GM04504 (cell line): ENCODE measurements around the gene FGGY.
A peak's percentile ranks its signal among the peaks of the same experiment; 100 is the strongest.

Experiments
- DNase-seq: peaks from one replicate; pipeline ENCODE4 v3.0.0-alpha.2; 2012; ENCODE audit warnings: low read depth

FGGY gene

DNA sequence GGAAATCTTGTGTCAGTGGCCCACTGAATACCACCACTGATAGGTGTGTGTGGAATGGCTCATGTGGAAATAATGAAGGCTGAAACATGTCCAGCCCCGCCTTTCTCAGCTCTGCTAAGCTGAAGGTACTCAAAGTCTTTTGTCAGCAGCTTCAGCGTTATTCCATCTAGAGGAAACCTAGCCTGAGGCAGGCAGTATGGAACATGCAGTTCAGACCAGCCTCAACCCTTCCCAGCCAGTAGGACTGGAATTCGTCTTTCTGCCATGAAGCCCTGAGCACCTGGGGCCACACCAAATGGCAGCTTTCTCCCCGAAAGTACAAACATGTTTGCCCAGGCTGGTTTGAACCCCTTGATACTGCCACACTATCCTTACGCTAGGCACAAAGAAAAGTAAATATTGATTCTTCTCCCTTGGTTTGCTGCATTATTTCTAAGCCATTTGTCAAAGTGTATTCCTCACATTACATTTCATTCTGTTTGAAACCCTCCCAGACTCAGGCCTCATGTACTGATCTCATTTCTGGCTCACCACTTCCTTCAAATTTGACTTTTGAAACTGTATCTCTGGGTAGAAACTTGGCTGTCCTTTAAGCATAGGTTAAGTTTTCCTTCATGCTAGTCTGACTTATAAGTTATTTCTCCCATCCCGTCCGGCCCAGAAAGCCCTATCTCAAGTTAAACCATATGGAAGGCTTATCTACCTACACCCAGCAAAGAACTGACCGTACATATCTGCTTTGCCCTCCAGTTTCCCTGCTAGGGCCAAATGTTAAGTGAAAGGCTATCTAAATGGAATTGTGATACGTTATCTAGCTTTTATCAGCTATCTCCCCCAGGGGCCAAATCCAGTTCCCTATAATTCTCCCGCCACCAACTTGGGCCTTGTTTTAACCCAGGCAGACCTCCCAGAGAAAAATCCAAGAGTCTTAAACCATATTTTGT, 472.2 kb downstream of the FGGY start:
- DNase-seq: no peak

DNA sequence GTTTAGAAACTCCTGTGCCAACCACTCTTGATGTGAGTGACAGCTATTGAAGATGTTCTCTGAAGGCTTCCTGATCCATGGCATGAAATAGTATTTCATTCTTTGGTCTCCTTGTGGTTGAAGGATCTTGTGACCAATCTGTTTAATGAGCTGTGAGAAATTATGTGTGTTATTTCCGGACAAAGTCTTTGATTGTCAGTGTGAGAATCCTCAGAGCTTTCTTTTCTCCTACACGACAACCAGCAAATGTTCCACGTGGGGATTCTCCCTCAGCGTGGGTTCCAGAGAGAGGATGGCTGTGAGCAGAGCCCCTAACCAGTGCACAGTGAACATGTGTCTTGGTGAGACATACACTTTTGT, 472.8 kb downstream of the FGGY start:
- no peak for DNase-seq

DNA sequence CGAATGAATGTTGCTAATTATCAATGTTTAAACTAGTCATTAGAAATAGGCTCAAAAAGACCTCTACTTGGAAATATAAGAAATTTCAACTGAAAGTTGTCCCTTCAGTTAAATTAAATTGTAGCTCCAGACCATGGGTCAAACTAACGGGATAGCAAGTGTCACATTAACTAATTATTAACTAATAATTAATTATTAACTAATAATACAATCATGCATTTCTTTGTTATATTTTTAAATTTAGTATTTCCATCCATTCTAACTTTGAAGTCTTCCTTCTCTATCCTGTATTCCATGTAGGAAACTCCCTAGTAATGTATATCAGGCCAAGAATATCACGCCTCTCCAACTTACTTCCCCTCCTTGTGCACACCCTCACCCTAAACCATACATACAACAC, 474.5 kb downstream of the FGGY start:
- no peak for DNase-seq

DNA sequence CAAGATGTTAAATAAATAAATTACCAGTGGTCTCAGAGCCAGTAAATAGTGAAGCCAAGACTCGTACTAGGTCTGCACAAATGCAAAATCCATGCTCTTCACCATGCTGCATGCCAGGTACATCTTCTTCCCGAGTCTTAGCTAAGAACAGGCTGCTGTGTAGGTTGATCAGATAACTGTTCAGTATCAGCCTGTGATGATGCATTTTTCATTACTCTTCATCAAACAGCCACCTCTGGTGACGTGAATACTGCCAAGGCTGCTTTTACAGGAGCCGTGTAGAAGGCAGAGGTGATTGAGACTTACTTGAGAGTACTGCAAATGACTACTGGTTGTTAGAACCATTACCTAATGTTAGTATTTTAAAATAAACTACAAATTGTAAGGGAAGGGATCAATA, 478.6 kb downstream of the FGGY start:
- DNase-seq: no peak

DNA sequence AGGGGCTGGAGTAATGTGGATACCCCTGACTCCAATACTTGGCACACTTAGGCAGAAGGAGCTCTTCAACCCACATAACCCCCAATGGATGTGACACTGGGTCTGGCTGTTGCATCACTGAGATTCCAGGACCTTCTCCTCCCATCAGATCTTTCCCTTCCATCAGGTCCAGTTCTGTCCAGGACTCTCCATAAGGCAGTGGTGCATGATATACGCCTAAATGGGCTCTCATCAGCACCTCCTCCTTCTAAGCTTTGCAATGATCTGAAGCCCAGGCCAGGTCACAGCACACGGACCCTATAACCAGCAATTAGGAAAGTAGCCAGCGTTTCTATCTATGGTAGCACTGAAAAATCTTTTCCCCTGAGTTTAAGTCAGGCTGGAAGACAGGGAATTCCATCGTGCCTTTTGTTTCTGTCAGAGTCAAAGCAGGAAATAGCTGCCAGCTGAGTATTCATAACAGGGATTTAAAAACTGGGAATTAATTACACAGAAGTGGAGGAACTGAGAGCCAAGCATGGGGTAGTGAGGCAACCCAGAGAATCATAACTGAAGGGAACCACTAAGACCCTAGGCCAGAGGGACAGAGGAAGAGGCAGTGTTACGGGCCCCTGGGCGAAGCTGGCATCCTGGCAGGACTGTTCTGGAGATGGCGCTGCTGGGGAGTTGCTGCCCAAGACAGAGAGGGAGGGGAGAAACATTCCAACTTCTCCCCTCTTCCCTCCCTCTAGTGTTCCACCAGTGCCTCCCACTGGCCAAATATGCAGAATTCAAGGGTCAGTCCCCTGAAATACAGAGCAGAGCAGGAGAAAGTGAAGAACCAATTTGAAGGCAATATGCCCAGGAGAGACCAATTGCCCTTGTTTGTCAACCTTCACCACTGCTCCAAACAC, 480.3 kb downstream of the FGGY start:
- DNase-seq: peak; percentile 44

DNA sequence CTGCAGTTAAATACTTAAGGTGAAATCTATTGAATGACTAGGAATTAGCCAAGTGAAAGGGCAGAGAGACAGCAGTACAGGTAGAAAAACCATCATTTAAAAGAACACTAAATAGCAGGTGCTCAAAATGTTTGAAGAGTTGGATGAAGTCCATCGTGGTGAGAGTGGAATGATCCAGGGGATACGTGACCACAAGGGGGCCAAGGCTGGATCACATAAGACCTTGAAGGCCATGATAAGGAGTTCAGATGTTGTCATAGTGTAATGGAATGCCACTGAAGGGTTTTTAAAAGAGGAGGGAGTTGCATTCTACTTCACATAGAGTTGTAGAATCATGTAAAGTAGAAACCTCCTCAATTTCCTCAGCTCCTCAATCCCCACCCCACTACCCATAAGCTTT, 483.1 kb downstream of the FGGY start:
- no peak for DNase-seq

DNA sequence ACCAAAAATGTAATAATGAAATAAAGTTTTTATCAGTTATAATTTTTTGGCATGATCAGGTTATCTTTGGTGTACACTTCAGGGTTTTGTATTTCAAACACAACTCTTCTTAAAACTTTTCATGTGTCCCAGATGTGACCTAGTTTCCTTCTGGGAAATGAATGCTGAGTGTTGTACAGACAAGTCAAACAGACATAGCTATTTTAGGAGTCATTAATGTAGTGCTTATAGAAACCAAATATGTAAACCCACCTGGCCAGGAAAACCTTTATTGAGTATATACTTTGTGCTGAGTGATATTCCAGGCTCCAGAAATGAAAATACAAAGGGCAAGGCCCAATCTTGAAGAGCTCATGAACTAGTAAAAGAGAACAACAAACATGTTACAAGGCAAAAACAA, 491.9 kb downstream of the FGGY start:
- no peak for DNase-seq

DNA sequence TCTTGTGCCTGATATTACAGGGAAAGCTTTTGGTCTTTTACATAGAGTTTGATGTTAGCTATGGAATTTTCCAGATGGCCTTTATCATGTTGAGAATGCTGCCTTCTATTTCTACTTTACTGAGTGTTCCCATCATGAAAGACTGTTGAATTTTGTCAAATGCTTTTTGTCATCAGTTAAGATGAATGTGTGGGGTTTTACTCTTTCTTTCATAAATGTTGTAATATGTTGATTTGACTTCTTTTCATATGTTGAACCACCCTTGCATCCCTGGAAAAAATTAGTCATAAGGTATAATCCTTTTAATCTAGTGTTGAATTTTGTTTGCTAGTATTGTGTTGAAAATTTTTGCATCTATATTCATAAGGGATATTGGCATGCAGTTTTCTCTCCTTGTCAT, 501.7 kb downstream of the FGGY start:
- no peak for DNase-seq

DNA sequence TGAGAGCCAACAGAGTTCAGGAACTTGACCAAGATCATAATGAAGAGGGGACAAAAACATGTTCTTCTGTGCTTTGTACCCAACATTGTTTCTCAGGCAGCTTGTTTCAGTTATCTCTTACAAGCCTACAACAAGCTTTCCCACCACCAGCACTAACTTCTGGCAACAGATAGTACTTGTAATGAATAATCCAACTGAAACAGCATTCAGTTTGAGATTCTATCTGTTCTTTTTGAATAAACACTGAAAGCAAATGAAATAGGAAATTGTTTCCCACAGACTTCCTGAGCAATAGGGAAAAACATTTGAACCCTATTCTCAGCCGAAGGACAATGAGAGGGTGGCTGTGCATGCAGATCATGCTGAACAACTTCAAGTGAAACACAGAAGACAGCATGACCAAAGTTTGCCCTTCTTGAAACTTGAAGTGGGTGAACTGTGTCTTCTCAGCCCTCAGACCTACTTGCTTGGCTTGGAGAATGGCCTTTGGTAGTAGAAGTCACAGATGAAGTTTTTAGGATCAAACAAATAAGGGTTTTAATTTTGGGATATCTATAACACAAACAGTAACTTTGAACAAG, 506.7 kb downstream of the FGGY start:
- DNase-seq: no peak

DNA sequence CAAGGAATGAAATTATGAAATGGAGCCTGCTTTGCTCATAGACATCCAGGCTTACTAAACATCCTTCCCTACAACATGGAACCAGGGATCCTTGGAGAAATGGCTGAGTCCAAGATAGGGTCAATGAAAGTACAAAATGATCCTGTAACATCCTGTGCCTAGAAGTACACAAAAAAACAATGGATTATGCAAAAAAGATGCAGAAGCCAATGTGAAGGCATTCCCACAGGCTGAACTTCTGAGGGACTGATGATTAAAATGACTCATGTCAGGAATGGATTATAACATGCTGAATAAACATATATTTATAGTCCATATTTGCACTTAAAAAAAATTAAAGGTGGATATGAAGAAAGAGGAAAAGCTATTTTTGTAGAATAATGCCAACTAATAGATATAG, 507.4 kb downstream of the FGGY start:
- no peak for DNase-seq

DNA sequence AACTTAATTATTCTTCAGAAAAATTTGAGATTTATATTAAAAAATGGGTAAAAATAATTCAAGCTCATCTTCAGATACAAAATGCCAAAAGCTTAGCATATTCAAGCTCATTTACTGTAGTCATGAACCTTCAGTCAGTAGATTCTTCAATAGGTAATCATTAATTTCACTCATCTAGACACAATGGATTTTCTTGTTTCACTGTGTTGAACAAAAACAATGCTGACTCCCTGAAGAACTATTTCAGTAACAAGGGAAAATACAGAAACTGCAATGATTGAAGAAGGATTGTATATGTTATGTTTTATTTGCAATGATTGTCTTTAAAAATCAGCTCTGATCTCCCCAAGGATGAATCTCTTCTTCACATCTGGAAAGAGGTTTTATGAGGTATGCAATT, 508.7 kb downstream of the FGGY start:
- DNase-seq: no peak
